B cell (primary cell): ENCODE data around the gene ALOX15B. TPM values are rescaled to one million over a fixed set of nuclear protein-coding genes. Genes with fewer than 3 reads are reported as not detected.

ENCODE experiments used
- ATAC-seq: fragments of 200-7000 bp; cut with Tn5 transposase; one replicate; pipeline ENCODE4 v1.10.0; 2021; ENCODE audit warnings: low read depth, mild to moderate bottlenecking, moderate number of reproducible peaks, moderate library complexity
- CTCF ChIA-PET: fragments of 350-600 bp; sonication (Branson Sonifier 250); formaldehyde crosslinking; loops from one replicate; lab custom pipeline; 2021; ENCODE audit warnings: antibody characterized with exemption, inconsistent platforms; lab: Charles Lee
- POLR2A ChIA-PET: fragments of 350-600 bp; sonication (Branson Sonifier 250); formaldehyde crosslinking; loops from one replicate; lab custom pipeline; 2021; ENCODE audit warnings: antibody characterized with exemption; lab: Charles Lee
- DNase-seq: peaks from one replicate; pipeline ENCODE4 v3.0.0; 2013
- H2AFZ ChIP-seq: 2 replicates; pipeline ENCODE4 v1.6.1; 2012; ENCODE audit warnings: mild to moderate bottlenecking, low read depth, low read length; ENCODE audit not compliant: insufficient read depth, poor library complexity, severe bottlenecking
- H3K27ac ChIP-seq, 2 donors: 1 replicate in 1 of 2; 2 replicates in 1 of 2; pipeline ENCODE4 v1.5.1; 2012 to 2013; ENCODE audit warnings: low read length in 2 of 2, mild to moderate bottlenecking in 2 of 2, moderate library complexity in 1 of 2
- H3K27me3 ChIP-seq, 4 experiments: fragments of 200-600 bp in 1 of 4; sonication (generic) in 1 of 4; replicated peaks in 1 of 4; 1 replicate in 2 of 4; 2 replicates in 2 of 4; pipeline versions ENCODE4 v1.6.1 to v1.7.0; 2013 to 2016; ENCODE audit warnings: low read length in 3 of 4, mild to moderate bottlenecking in 2 of 4, mixed read lengths in 1 of 4, moderate library complexity in 1 of 4; ENCODE audit not compliant: insufficient read depth in 4 of 4, control insufficient read depth in 3 of 4; ENCODE audit errors: control extremely low read depth in 1 of 4
- H3K36me3 ChIP-seq, 2 experiments: replicated peaks in 1 of 2; 1 replicate in 1 of 2; 2 replicates in 1 of 2; pipeline versions ENCODE4 v1.6.1 to v1.7.1; 2013; ENCODE audit warnings: low read length in 1 of 2; ENCODE audit not compliant: insufficient read depth in 2 of 2, control insufficient read depth in 1 of 2; ENCODE audit errors: control extremely low read depth in 1 of 2, extremely low read depth in 1 of 2
- H3K4me1 ChIP-seq, 2 donors: fragments of 200-600 bp in 1 of 2; sonication (generic) in 1 of 2; 1 replicate in 1 of 2; 2 replicates in 1 of 2; pipeline versions ENCODE4 v1.5.1 to v1.6.1; 2013 to 2017; ENCODE audit warnings: low read length in 2 of 2; ENCODE audit not compliant: control insufficient read depth in 2 of 2, insufficient read depth in 2 of 2
- H3K4me2 ChIP-seq: replicated peaks from 2 replicates; pipeline ENCODE3; 2012; ENCODE audit warnings: mild to moderate bottlenecking, low read depth, low read length; ENCODE audit not compliant: poor library complexity, severe bottlenecking
- H3K4me3 ChIP-seq, 5 experiments: fragments of 200-600 bp in 1 of 5; sonication (generic) in 1 of 5; 1 replicate in 3 of 5; 2 replicates in 2 of 5; pipeline versions ENCODE4 v1.5.1 to v1.7.0; 2011 to 2016; ENCODE audit warnings: low read length in 4 of 5, mild to moderate bottlenecking in 4 of 5, low read depth in 2 of 5, control low read depth in 1 of 5, moderate library complexity in 1 of 5; ENCODE audit not compliant: insufficient read depth in 1 of 5; ENCODE audit errors: control extremely low read depth in 1 of 5, extremely low read depth in 1 of 5
- H3K79me2 ChIP-seq: fragments of 200-600 bp; sonication (generic); one replicate; pipeline ENCODE4 v1.6.0; 2016; ENCODE audit warnings: low read length; ENCODE audit not compliant: control insufficient read depth, insufficient read depth
- H3K9ac ChIP-seq: fragments of 200-600 bp; sonication (generic); 2 replicates; pipeline ENCODE4 v1.6.1; 2017; ENCODE audit warnings: mild to moderate bottlenecking, low read length, moderate library complexity
- H3K9me3 ChIP-seq, 3 donors: one replicate each; pipeline versions ENCODE4 v1.6.1 to v1.7.1; 2013; ENCODE audit warnings: low read length in 2 of 3; ENCODE audit not compliant: control insufficient read depth in 2 of 3, insufficient read depth in 1 of 3; ENCODE audit errors: control extremely low read depth in 1 of 3
- H4K20me1 ChIP-seq: 2 replicates; pipeline ENCODE4 v1.6.0; 2012; ENCODE audit warnings: mild to moderate bottlenecking, low read length; ENCODE audit not compliant: insufficient read depth, control insufficient read depth, poor library complexity, severe bottlenecking
- H3K27ac Mint-ChIP-seq: one replicate; pipeline ENCODE4 v1.8.0; 2021; ENCODE audit warnings: mixed read lengths
- H3K27me3 Mint-ChIP-seq: one replicate; pipeline ENCODE4 v1.8.0; 2021; ENCODE audit warnings: mixed read lengths
- H3K4me1 Mint-ChIP-seq: one replicate; pipeline ENCODE4 v1.8.0; 2021; ENCODE audit warnings: mixed read lengths
- H3K4me3 Mint-ChIP-seq: one replicate; pipeline ENCODE4 v1.8.0; 2021; ENCODE audit warnings: mixed read lengths
- H3K9me3 Mint-ChIP-seq: one replicate; pipeline ENCODE4 v1.8.0; 2022; ENCODE audit warnings: mixed read lengths; ENCODE audit not compliant: insufficient read depth
- CTCF ChIP-seq: fragments of 200-600 bp; IDR thresholded peaks from one replicate; pipeline ENCODE4 v1.8.0; 2022; ENCODE audit warnings: antibody characterized with exemption, mild to moderate bottlenecking
- EZH2 ChIP-seq: IDR thresholded peaks from 2 replicates; pipeline ENCODE4 v1.6.1; 2012; ENCODE audit warnings: borderline replicate concordance, low read depth, mild to moderate bottlenecking, moderate library complexity, low read length; ENCODE audit not compliant: insufficient read depth, poor library complexity, severe bottlenecking
- WGBS: methylation state at CpG from one replicate; pipeline ENCODE4 v1.1.5; 2013; ENCODE audit warnings: missing lambda C conversion rate; ENCODE audit not compliant: insufficient coverage; 5-methylcytosine and 5-hydroxymethylcytosine counted together
- intact Hi-C: fragments of 100-400 bp; cut with micrococcal nuclease; formaldehyde crosslinking; loops from one replicate; pipeline ENCODE4 v1.10.0; 2022
- polyA plus RNA-seq: library from polyadenylated mRNA; depleted of rRNA; stranded (reverse); fragments of >200 nt; gene quantifications from 2 replicates; pipeline ENCODE4 v1.2.3, GENCODE V29; 2012
- total RNA-seq, 2 donors: library from RNA; stranded (reverse); fragments of 120-200 nt in 1 of 2; gene quantifications; 1 replicate in 1 of 2; 2 replicates in 1 of 2; pipeline versions ENCODE4 v1.2.3 to v1.2.4, GENCODE V29; 2013 to 2022

Gene ALOX15B
- total and polyA plus RNA-seq, 2 donors (not counting 1 experiment from before 2014, with no cell fraction given) = 0.03 TPM; not detected in 1

- H3K27me3 Mint-ChIP-seq = peaks cover 46% of the 10 kb centered on the region
- H3K4me1 ChIP-seq = peaks cover 12% of the 10 kb centered on the region in 2 donors
- H3K9me3 ChIP-seq = peaks cover 0 to 10% (median 0%) of the 10 kb centered on the region in 3 donors
- H3K36me3 ChIP-seq = no peaks in the 10 kb centered on the region
- H2AFZ ChIP-seq = no peak overlapping the region
- no peak overlapping the region for H3K4me3 ChIP-seq
- no peaks in the 10 kb centered on the region for H3K79me2 ChIP-seq
- no peak overlapping the region for H3K4me2 ChIP-seq
- no peaks in the 10 kb centered on the region for H4K20me1 ChIP-seq
- DNase-seq (no peak), ATAC-seq (no peak)
- ChIA-PET POLR2A (no interaction called here), CTCF (interaction anchor here (0.7 to 1.1 kb wide), 5 partner anchors 15 to 142 kb away, joined by 3 to 5 read pairs (median 4); no protein-coding TSS in a partner anchor)
- no peaks in the 10 kb centered on the region for H3K9me3 Mint-ChIP-seq
- no peak overlapping the region for H3K9ac ChIP-seq
- TF ChIP-seq EZH2 (no peak), CTCF (no peak)
- no peak overlapping the region for H3K27ac ChIP-seq
- H3K27ac Mint-ChIP-seq = no peak overlapping the region
- H3K4me1 Mint-ChIP-seq = peaks cover 9% of the 10 kb centered on the region
- WGBS = 95% methylated on average over 5 of the region's 6 CpGs
- no peak overlapping the region for H3K4me3 Mint-ChIP-seq
- intact Hi-C loops = no loop called here
- peaks cover 0 to 24% (median 8%) of the 10 kb centered on the region in 4 experiments for H3K27me3 ChIP-seq
Observed at GRCh38 chr17:8004899-8005298, 34.0 kb upstream of the ALOX15B start.

- no peak overlapping the region for H3K4me3 ChIP-seq
- H2AFZ ChIP-seq = no peak overlapping the region
- no peak overlapping the region for H3K4me2 ChIP-seq
- no peaks in the 10 kb centered on the region for H3K36me3 ChIP-seq
- ChIA-PET CTCF (interaction anchor here (0.7 to 0.9 kb wide), 3 partner anchors 15 to 143 kb away, joined by 3 to 5 read pairs (median 4); no protein-coding TSS in a partner anchor), POLR2A (no interaction called here)
- WGBS = 100% methylated on average over 1 of the region's 1 CpG
- DNase-seq (no peak), ATAC-seq (no peak)
- no peaks in the 10 kb centered on the region for H3K79me2 ChIP-seq
- peaks cover 0 to 24% (median 7%) of the 10 kb centered on the region in 4 experiments for H3K27me3 ChIP-seq
- H3K4me1 Mint-ChIP-seq = peaks cover 9% of the 10 kb centered on the region
- H3K9me3 ChIP-seq = peaks cover 0 to 10% (median 0%) of the 10 kb centered on the region in 3 donors
- no peak overlapping the region for H3K27ac Mint-ChIP-seq
- H3K4me3 Mint-ChIP-seq = no peak overlapping the region
- TF ChIP-seq CTCF (no peak), EZH2 (no peak)
- no peak overlapping the region for H3K27ac ChIP-seq
- no peak overlapping the region for H3K9ac ChIP-seq
- no peaks in the 10 kb centered on the region for H4K20me1 ChIP-seq
- peaks cover 45% of the 10 kb centered on the region for H3K27me3 Mint-ChIP-seq
- intact Hi-C loops = no loop called here
- H3K9me3 Mint-ChIP-seq = no peaks in the 10 kb centered on the region
- H3K4me1 ChIP-seq = peaks cover 12% of the 10 kb centered on the region in 2 donors
Observed at GRCh38 chr17:8005357-8005756, 33.5 kb upstream of the ALOX15B start.
